IPS-NIHi11 (cell line): ENCODE data around the gene TMEM91.
A peak's percentile ranks its signal among the peaks of the same experiment; 100 is the strongest.
"Not testable (repeated sequence)": the region's sequence is repeated elsewhere in the genome, so short reads cannot be mapped to it uniquely, and the experiment has no call there.

Experiments
- DNase-seq: peaks from one replicate; pipeline ENCODE4 v3.0.0; 2012; ENCODE audit warnings: mixed read lengths, low spot score

The TMEM91 gene

DNA sequence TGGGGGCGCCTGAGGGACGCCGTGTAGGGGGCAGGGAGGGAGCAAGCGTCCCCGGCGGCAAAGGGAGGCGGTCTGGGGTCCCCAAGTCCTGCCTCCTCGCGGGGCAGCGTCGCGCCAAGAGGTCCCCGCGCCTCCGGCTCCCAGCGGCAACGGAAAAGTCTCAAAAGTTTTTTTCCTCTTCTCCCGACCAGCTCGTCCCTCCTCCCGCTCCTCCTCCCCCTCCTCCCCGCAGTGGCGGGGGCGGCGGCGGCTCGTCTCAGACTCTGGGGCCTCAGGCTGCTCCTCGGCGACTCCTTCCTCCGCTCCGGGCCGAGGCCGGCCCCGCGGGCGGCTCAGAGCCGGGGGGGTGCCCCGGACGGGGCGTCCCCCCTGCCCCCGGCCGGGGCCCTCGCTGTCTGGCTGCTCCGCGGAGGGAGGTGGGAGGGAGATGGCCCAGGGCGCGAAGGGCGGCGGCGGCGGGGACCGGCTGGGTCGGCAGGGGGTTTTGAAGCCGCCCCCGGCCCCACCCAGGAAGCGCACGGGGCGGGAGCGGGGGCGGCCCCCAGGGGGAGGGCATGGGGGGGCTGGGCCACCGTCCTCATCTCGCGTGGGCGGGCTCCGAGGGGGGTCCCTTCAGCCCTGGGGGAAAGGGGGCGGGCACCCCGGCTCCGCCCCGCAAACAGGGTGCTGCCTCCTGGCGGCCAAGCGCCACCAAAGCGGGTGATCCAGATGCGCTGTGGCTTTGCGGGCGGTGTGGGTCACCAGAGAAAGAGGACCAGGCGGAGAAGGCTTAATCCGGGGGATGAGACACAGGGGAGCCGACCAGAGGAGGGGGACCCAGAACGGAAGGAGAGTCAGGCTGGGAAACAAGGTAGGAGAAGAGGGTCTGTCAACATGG is 22.6 kb upstream of the TMEM91 start, which contains the start of gene TGFB1:
TSS of gene TGFB1 (minus strand) at position 457 of the 877 bp plus-strand sequence. CDS start 878 bp downstream, outside the sequence.
- DNase-seq: peak; percentile 93

DNA sequence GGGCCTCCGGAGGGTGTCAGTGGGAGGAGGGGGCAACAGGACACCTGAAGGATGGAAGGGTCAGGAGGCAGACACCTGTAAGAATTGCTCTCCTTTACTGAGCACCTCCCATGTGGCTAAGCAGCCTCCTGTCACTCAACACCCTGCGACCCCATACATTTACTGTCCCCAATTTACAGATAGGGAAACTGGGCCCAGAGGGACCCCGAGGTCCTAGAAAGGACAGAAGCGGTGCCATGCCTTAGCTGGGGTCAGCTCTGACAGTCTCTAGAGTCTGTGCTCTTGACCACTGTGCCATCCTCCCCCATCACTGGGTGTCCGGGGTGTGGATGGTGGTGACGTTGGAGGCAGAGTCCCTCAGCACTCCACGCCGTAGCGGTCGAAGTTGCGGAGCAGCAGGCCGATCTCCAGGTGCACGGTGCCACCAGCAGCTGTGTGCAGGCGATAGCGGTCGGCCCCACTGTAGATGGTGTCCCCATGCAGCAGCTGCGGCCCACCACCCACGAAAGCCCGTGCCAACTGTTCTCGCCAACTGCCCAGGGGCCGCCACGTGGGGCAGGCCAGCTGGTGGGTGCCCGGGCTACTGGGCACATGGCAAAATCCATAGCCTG is 21.9 kb upstream of the TMEM91 start:
- no peak for DNase-seq

DNA sequence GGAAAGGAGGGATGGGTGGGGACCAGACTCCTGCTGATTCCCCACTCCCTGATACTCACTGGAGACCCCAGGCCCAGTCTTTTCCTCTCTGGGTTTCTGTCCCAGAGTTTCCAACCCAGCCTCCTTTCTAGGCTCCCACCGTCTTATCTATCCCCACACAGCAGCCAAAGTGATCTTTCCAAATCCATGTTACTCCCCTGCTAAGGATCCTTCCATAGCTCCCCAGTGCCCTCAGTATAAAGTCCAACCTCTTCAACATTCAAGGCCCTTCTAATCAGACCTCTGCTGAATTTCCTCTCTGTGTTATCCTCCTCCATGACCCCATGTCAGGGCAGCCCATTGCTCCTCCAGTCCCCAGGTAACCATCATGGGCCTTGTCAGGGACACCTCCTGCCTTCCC is 21.3 kb upstream of the TMEM91 start:
- DNase-seq: no peak

DNA sequence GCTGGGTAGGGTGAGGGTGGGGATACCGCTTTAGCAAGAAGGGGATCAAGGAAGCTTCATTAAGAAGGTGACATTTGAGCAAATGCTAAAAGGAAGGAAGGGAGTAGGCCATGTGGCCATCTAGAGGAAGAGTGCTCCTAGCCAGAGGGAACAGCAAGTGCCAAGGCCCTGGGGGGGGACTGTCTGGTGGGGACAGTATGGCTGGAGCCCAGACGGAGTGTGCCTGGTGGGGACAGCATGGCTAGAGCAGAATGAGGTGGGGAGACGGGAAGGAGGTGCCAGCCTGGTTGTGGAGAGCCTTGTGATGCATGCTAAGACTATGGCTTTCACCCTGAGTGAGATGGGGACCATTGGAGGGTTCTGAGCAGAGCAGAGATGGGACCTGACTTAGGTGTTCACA is 20.5 kb upstream of the TMEM91 start:
- DNase-seq: no peak

DNA sequence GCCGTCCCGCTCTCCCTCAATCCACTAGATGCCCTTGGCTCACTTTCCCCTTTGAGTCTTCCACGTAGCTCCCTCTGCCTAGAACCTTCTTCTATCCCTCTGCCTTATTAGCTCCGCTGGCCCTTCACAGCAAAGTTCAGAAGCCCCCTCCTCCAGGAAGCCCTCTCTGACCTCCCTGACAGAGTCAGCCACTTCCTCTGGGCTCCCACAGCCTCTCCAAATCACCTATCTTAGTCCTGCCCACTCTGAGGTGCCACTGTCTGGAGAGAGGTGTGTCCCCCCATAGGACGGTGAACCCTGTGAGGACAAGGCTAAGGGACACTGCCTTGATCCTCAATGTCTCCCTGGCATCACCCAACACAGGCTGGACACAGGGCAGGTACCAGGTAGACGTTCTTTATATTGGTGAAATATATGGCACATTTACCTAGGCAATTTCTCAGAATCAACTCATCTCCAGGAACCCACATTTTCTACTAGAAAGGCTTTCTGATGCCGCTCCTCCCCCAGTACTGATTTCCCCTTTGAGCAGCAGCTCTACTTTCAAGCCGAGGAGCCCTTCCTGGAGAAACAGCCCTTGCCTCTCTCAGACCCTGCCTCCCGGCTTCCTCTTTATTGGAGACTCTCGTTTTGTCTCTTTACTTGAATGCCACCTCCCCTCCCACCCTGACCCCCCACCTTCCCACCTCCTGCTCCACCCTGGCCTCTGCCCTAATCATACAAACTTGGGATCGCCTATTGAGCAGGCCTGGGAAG is 19.2 kb upstream of the TMEM91 start:
- DNase-seq: no peak

DNA sequence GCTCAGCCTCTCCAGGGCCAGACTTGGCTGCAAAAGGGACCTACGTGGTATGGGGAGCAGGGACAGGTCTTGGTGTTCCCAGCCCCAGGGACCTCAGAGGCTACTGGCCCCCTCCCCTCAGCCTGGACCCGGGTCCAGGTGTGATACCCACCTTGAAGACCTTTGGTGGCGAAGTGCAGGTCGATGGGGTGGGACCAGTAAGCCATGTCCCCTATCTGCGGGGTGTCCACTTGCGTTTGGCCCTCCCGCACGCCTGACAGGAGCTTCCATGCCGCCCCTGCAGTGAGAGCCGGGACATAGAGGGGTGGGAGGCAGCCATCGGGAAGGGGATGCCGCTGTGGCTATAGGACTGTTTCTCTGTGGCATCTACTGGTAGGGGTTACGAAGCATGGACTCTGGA is 18.6 kb upstream of the TMEM91 start:
- DNase-seq: no peak

DNA sequence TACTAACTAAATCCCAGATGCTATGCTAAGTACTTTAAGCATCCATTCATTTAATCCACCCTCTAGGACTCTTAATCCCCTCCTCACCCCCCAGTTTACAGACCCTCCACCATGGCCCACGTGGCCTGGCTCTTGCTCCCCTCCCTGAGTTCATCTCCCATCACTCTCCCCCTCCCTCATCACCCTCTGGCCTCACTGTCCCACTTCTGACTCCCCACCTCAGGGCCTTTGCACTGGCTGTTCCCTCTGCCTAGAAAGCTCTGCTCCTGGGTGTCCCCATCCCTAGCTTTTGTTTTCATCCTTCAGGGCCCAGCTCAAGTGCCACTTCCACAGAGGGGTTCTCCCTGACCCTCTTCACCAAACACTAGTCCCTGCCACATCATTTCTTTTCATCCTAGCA is 16.6 kb upstream of the TMEM91 start:
- no peak for DNase-seq

DNA sequence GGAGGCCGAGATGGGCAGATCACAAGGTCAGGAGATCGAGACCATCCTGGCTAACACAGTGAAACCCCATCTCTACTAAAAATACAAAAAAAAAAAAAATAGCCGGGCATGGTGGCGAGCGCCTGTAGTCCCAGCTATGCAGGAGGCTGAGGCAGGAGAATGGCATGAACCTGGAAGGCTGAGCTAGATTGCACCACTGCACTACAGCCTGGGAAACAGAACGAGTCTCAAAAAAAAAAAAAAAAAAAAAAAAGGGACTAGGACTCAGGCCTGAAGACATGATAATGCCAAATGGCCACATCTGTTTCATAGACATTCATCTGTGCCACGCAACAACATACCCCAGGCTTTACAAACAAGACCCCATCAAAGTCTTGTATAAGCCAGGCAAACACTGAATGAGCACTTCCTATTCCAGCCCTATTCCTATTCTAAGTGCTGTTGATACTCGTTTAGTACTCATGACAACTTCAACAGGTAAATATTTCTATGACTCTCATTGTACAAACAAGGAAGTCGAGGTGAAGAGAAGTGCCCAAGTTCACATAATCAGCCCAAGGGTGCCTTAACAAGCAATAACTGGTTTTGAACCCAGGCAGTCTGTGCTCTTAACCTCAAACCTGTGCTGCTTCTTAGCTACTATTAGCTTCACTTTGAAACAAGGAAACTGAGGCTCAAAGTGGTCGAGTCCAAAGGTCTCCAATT is 14.0 kb upstream of the TMEM91 start:
- DNase-seq: no peak

DNA sequence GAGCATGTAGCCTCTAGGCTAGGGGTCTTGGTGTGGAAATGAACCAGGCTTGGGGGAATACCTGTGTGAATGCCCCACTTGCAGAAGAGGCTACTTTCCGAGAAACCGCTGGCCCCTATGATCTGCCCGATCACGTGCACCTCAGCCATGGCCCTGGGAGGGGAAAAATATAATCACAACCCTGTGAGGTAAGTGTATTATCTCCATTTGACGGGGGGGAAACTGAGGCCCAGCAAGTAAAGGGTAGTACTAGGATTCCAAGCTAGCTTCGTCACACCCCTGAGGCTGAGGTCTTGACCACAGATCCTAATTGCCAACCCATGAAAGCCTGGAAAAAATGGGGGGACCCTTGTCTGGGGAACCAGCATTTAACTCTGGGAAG is 13.0 kb upstream of the TMEM91 start:
- no peak for DNase-seq

DNA sequence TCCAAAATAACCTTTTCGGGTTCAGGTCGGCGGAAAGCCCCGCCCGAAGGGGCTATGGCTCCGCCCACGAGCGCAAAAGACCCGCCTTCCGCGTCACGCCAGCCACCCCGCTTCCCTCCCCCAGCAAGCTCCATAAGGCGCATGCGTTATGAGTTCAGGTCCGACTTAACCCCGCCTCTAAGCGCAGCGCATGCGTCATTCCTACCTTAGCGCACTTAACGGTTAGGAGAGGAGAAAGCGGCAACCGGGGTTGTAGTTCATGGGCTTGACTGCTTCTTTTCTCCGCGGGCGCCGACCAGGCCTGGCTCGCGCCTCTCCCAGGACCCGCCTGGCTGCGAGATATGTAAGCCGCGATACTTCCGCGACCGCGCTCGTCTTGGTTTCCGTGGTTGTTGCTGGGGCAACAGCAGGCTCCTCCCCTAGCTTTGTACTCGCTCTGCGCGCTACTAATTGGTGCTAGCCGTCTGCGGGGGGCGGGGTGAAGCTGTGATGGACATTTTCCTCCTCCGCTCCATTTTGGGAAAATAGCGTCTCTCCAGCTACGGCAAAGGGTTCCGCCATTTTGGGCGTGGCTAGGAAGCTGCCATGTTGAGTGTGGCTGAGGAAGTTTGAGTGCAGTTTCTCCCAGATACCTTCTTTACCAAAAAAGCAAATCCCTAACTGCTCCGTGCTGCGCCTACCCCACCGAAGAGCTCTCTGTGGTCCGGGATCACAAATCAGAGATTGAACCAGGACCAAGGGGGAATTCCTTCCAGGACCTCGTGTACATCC is 12.4 kb upstream of the TMEM91 start, which contains the start of gene B9D2:
TSS of gene B9D2 (minus strand) at position 397 of the 771 bp plus-strand sequence. CDS start 630 bp downstream, outside the sequence.
- DNase-seq: peak; percentile 94

DNA sequence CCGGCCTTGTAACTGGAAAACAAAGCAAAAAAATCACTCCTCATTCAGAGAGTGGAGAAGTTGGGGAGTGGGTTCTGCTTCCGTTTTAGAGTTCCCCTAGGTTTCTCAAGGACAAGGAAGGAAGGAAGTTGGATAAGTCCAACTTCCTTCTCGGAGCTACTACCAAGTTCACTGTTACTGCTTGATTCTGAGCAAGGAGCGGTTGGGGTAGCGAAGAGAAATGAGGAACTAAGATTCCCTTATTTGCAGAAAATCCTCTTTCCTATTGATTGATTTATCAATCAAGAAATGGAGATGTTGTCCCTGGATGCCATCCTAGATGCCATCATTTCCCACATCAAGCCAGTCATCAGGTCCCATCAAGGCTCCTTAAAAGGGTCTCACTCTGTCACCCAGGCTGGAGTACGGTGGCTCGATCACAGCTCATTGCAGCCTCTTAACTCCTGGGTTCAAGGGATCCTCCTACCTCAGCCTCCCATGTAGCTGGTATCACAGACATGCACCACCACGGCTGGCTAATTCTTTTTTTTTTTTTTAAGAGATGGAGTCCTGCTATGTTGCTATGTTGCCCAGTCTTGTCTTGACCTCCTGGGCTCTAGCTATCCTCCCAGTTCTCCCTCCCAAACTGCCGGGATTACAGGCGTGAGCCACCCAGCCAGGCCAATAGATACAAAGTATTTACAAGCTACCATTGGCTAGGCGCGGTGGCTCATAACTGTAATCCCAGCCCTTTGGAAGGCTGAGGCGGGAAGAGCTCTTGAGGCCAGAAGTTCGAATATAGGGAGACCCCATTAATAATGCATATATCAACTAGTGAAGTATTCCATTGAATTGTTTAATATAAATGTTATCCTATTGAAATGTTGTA is 11.6 kb upstream of the TMEM91 start:
- no peak for DNase-seq

DNA sequence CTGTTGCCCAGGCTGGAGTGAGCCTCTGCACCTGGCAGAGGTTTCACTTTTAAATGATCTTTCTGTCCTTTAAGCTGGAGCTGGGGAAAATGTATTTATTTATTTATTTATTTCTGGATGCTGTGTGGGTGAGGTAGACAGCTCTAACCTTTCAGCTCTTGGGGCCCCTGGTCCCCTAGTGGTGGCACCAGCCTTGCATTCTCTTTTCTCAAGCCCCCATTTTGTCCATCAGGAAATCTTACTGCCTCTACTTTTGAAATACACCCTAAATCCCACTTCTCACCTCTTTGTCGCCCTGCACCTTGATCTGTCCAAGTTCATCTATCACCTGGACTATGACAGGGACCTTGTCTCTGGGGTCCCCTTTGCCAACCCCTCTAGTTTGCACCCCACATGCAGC is 10.2 kb upstream of the TMEM91 start:
- no peak for DNase-seq

DNA sequence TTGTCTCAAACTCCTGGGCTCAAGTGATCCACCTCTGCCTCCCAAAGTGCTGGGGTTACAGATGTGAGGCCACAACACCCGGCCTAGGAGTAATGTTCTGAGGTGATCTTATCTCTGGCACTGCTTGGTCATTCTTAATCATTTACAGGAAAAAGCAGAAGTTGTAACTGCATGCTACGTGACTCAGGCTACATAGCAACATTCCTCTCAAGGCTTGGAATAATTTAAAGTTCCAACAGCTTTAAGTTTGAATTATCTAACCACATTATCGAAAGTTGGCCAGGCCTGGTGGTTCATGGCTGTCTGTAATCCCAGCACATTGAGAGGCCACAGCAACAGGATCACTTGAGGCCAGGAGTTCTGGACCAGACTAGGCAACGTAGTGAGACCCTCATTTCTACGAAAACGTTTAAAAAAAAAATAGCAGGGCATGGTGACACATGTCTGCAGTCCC is 8.5 kb upstream of the TMEM91 start:
- DNase-seq: no peak

DNA sequence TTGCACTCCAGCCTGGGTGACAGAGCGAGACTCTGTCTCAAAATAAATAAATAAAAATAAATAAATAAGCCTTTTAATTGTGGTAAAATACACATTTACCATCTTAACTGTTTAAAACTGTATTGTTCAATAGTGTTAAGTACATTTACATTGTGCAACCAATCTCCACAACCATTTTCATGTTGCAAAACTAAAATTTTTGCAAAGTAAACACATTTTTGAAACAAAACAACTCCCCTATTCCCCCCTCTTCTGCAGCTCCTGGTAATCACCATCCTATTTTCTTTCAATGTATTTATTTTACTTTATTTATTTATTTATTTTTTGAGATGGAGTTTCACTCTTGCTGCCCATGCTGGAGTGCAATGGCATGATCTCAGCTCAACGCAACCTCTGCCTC is 6.6 kb upstream of the TMEM91 start:
- DNase-seq: no peak

DNA sequence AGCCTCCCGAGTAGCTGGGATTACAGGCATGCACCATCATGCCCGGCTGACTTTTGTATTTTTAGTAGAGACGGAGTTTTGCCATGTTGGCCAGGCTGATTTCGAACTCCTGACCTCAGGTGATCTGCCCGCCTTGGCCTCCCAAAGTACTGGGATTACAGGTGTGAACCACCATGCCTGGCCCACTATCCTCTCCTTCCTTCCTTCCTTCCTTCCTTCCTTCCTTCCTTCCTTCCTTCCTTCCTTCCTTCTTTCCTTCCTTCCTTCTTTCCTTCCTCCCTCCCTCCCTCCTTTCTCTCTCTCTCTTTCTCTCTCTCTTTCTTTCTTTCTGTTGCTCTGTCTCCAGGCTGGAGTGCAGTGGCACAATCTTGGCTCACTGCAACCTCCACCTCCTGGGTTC is 5.2 kb upstream of the TMEM91 start:
- not testable (repeated sequence) for DNase-seq

DNA sequence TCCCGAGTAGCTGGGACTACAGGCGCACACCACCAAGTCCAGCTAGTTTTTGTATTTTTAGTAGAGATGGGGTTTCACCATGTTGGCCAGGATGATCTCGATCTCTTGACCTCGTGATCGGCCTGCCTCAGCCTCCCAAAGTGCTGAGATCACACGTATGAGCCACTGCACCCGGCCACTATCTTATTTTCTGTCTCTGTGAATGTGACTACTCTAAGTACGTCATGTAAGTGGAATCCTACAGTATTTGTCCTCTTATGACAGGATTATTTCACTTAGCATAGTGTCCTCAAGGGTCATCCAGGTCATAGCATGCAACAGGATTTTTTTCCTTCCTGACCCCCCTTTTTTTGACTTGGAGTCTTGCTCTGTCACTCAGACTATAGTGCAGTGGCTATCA is 4.8 kb upstream of the TMEM91 start:
- no peak for DNase-seq

DNA sequence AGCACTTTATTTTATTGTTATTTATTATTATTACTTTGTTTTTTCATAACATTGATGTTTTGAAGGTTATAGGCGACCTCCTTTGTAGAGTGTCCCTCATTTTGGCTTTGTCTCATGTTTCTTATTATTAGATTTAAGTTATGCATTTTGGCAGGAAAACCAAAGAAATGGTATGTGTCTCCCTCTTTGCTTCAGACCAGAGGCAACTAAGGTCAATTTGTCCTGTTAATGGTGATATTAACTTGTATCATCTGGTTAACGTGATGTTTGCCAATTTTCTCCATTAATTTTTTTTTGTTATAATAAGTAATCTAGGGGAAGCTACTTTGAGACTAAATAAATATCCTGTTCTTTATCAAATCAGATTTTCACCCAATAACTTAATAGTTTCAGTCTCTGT is 3.8 kb upstream of the TMEM91 start:
- DNase-seq: no peak

DNA sequence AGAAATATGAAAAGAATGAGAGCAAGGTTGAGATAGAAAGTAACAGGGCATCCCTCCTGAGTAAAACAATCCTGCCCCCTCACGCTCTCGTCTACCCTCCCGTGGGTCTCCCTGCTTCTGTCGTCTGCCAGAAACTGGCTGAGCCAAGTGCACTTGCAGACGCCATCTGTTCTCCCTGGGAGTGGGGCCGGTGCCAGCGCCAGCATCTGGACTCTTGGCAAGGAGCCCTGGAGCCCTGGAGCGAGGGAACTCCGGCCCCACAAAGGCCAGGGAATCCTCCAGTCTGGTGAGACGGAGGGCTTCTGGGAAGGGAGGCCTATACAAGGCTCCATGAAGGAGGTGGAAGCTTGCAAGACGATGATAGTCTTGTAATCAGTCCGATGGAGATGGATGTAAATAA is 2.3 kb upstream of the TMEM91 start:
- peak; percentile 38 for DNase-seq

DNA sequence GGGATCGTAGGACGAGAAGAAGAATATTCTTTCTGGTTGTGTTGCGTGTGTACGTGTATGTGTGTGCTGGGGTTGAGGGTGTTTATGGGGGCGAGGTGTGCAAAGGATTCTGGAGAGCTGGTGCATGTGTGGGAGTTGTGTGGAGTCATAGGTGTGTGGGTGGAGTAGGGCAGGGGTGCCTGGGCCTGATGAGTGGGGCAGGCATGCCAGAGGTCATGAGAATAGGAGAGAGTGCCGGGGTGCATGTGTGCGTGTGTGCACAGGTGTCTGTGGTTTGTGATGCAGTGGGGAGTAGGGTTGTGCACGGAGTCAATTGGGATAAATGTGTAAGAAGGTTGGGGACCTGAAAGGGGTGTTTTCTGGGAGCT is 649 bp downstream of the TMEM91 start:
- DNase-seq: no peak

DNA sequence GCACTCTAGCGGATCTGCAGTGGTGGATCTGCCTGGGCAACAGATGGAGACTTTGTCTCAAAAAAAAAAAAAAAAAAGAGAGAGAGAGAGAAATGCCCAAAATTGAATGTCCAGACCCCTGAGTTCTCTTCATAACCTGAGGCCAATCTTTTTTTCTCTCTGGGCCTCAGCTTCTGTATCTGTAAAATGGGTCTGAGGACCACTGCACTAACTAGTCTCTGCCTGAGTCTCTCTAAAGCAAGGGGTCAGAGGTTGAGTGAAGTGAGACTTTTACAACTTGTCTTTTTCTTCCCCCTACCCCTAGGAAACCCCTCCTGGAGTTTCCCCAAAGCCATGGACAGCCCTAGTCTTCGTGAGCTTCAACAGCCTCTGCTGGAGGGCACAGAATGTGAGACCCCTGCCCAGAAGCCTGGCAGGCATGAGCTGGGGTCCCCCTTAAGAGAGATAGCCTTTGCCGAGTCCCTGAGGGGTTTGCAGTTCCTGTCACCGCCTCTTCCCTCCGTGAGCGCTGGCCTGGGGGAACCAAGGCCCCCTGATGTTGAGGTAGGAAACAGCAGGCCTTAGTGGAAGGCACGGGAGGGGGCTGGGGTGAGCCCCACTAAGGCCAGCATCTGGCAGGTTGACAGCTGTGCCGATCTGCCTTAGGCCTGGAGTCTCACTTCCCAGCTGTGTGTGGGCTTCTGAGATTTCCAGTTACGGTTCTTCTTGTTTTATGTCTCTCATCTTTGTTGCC is 1.8 kb downstream of the TMEM91 start:
- peak; percentile 67 for DNase-seq
